Measurements from ENCODE around the gene FCER1G. TPM values are rescaled to one million over a fixed set of nuclear protein-coding genes. Genes with fewer than 3 reads are reported as not detected.
A peak's percentile ranks its signal among the peaks of the same experiment; 100 is the strongest.

The FCER1G gene
- total and polyA plus RNA-seq, 9 of the 15 experiments (the other 6 are each of a cell fraction or from before 2014, with no cell fraction given): 0.15 to 0.69 (median 0.31) TPM; not detected in 2

- TF ChIP-seq GTF2B (IDR thresholded peaks at IDR 0.05; ENCODE audit: extremely low read depth, insufficient read length) (no peak), CTCFL (IDR thresholded peaks at IDR 0.05; ENCODE audit: borderline replicate concordance, insufficient read depth, low read depth, low read length, poor library complexity, severe bottlenecking) (no peak), JUN (IDR thresholded peaks at IDR 0.05; ENCODE audit: borderline replicate concordance, low read depth, low read length) (no peak), JUN (CRISPR knock-in tag; IDR thresholded peaks at IDR 0.05; ENCODE audit: borderline replicate concordance) (no peak), CXXC5 (CRISPR knock-in tag; IDR thresholded peaks at IDR 0.05) (no peak), ZBTB12 (CRISPR knock-in tag; IDR thresholded peaks at IDR 0.05) (no peak), CUX1 (CRISPR knock-in tag; IDR thresholded peaks at IDR 0.05) (no peak), POLR3G (IDR thresholded peaks at IDR 0.05; ENCODE audit: extremely low read depth, insufficient read length, insufficient replicate concordance) (no peak), BACH1 (tag; IDR thresholded peaks at IDR 0.05) (no peak), NR2F6 (CRISPR knock-in tag; IDR thresholded peaks at IDR 0.05) (no peak), CGGBP1 (CRISPR knock-in tag; IDR thresholded peaks at IDR 0.05) (no peak)
- TF ChIP-seq, protein P1, sequence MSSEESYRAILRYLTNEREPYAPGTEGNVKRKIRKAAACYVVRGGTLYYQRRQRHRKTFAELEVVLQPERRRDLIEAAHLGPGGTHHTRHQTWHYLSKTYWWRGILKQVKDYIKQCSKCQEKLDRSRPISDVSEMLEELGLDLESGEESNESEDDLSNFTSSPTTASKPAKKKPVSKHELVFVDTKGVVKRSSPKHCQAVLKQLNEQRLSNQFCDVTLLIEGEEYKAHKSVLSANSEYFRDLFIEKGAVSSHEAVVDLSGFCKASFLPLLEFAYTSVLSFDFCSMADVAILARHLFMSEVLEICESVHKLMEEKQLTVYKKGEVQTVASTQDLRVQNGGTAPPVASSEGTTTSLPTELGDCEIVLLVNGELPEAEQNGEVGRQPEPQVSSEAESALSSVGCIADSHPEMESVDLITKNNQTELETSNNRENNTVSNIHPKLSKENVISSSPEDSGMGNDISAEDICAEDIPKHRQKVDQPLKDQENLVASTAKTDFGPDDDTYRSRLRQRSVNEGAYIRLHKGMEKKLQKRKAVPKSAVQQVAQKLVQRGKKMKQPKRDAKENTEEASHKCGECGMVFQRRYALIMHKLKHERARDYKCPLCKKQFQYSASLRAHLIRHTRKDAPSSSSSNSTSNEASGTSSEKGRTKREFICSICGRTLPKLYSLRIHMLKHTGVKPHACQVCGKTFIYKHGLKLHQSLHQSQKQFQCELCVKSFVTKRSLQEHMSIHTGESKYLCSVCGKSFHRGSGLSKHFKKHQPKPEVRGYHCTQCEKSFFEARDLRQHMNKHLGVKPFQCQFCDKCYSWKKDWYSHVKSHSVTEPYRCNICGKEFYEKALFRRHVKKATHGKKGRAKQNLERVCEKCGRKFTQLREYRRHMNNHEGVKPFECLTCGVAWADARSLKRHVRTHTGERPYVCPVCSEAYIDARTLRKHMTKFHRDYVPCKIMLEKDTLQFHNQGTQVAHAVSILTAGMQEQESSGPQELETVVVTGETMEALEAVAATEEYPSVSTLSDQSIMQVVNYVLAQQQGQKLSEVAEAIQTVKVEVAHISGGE (CRISPR knock-in tag; IDR thresholded peaks at IDR 0.05): peak in 2 of 3 experiments; percentile 53 to 81; a peak in 2 of 6 replicates
Observed at GRCh38 chr1:161209790-161210409, 5.2 kb upstream of the FCER1G start (continued).
